ENCODE results near the gene MTHFD1L.

MTHFD1L gene

DNA sequence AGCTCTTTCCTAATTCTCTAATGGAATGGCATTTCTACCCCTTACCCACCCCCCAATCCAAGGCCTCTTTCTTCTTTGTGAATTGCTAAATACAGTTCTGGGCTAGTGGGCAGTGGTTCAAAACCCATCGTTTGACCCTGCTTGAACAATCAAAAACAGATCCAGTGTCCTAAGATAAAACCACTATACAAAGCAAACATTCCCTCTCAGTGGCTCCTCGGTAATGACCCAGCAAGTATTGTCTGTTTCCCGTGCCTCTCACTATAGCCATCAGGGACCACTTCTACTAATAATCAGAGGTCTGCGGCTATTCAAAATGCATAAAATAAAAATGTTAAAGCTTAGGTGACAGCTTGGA, 230.7 kb downstream of the MTHFD1L start:
- Histone ChIP-seq H3K27me3 (ENCODE audit: control insufficient read depth, insufficient read depth, low read length) (no peaks in the 10 kb centered on the region), H3K4me1 (ENCODE audit: control insufficient read depth, insufficient read depth, low read length) (peaks cover 12% of the 10 kb centered on the region), H3K4me3 (ENCODE audit: low read length) (no peak overlapping the region), H3K4me2 (ENCODE audit: low read length) (no peak overlapping the region), H3K9ac (ENCODE audit: low read depth, low read length) (no peak overlapping the region), H3K36me3 (ENCODE audit: insufficient read depth, low read length) (peaks cover 7% of the 10 kb centered on the region), H3K9me3 (replicated peaks; ENCODE audit: low read length) (no peaks in the 10 kb centered on the region)

DNA sequence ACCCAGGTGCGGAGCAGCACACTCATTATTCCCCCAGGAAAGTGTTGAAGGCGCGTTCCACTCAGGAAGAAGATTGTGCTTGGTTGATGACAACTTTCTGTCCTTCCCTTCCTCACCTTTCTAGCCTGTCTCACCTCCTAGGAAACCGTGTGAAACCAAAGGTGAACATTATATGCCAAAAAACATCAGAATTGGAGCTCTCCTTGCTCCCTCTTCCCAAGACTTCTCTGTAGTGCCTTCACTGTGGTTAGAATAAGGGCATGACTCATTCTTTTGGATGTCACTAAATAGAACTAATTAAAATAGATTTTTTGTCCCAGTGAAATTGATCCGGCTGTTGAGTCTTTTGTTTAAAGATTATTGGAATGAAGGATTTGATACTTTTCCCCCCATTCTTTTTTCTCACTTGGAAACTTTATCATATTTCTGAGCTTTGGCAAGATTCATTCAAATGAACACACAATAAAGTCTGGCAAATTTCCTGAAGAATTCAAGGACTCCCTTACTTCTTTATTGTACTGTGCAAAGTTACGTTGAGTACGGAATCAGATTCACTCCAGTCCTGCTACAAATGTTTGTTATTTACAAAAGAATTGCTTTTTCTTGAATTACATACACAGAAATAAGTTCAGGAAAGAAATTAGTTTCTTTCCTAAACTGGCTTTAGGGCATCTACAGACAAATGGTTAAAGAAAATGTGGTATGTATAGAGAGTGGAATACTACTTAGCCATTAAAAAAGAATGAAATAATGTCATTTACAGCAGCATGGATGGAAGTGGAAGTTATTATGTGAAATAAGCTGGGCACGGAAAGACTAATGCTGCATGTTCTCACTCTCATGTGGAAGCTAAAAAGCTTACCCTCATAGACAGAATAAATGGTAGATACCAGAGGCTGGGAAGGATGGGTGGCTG, 231.4 kb downstream of the MTHFD1L start:
- Histone ChIP-seq H3K4me3 (ENCODE audit: low read length) (no peak overlapping the region), H3K4me1 (ENCODE audit: control insufficient read depth, insufficient read depth, low read length) (peaks cover 12% of the 10 kb centered on the region), H3K9ac (ENCODE audit: low read depth, low read length) (no peak overlapping the region), H3K9me3 (replicated peaks; ENCODE audit: low read length) (no peaks in the 10 kb centered on the region), H3K36me3 (ENCODE audit: insufficient read depth, low read length) (peaks cover 14% of the 10 kb centered on the region), H3K4me2 (ENCODE audit: low read length) (no peak overlapping the region), H3K27me3 (ENCODE audit: control insufficient read depth, insufficient read depth, low read length) (no peaks in the 10 kb centered on the region)

GRCh38 chr6:151098166-151098565, 232.7 kb downstream of the MTHFD1L start:
- Histone ChIP-seq H3K4me1 (ENCODE audit: control insufficient read depth, insufficient read depth, low read length) (peaks cover 2% of the 10 kb centered on the region), H3K4me3 (ENCODE audit: low read length) (no peak overlapping the region), H3K9ac (ENCODE audit: low read depth, low read length) (no peak overlapping the region), H3K27me3 (ENCODE audit: control insufficient read depth, insufficient read depth, low read length) (no peaks in the 10 kb centered on the region), H3K4me2 (ENCODE audit: low read length) (no peak overlapping the region), H3K36me3 (ENCODE audit: insufficient read depth, low read length) (peaks cover 10% of the 10 kb centered on the region), H3K9me3 (replicated peaks; ENCODE audit: low read length) (no peaks in the 10 kb centered on the region)

- Histone ChIP-seq H3K27me3 (ENCODE audit: control insufficient read depth, insufficient read depth, low read length) (no peaks in the 10 kb centered on the region), H3K4me3 (ENCODE audit: low read length) (no peak overlapping the region), H3K4me1 (ENCODE audit: control insufficient read depth, insufficient read depth, low read length) (peaks cover 2% of the 10 kb centered on the region), H3K9me3 (replicated peaks; ENCODE audit: low read length) (no peaks in the 10 kb centered on the region), H3K4me2 (ENCODE audit: low read length) (no peak overlapping the region), H3K36me3 (ENCODE audit: insufficient read depth, low read length) (peaks cover 16% of the 10 kb centered on the region), H3K9ac (ENCODE audit: low read depth, low read length) (no peak overlapping the region)
These were observed 234.8 kb downstream of the MTHFD1L start for GRCh38 chr6:151100326-151100725.

DNA sequence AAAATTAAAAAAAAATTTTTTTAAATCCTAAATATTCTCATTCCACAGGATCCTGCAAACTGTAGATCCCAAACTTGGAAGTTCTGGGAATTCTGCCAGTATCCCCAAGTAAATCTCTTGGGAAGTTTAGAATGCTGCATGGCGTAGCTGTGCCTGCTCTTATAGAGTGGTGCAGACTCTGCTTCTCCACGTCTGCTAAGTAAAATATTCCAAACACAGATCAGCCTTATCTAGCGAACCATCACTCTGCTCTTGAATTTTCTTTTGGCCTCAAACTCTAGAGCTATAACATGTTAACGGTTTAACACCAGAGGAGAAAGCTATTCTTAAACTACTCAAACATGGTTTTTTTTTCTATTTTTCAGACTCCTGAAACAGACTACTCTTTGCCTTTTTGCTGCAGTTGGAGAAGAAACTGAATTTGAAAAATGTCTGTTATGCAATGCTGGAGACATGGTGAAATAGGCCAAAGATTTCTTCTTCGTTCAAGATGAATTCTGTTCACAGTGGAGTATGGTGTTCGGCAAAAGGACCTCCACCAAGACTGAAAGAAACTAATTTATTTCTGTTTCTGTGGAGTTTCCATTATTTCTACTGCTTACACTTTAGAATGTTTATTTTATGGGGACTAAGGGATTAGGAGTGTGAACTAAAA, 235.8 kb downstream of the MTHFD1L start:
- Histone ChIP-seq H3K4me3 (ENCODE audit: low read length) (no peak overlapping the region), H3K9me3 (replicated peaks; ENCODE audit: low read length) (no peaks in the 10 kb centered on the region), H3K9ac (ENCODE audit: low read depth, low read length) (no peak overlapping the region)

DNA sequence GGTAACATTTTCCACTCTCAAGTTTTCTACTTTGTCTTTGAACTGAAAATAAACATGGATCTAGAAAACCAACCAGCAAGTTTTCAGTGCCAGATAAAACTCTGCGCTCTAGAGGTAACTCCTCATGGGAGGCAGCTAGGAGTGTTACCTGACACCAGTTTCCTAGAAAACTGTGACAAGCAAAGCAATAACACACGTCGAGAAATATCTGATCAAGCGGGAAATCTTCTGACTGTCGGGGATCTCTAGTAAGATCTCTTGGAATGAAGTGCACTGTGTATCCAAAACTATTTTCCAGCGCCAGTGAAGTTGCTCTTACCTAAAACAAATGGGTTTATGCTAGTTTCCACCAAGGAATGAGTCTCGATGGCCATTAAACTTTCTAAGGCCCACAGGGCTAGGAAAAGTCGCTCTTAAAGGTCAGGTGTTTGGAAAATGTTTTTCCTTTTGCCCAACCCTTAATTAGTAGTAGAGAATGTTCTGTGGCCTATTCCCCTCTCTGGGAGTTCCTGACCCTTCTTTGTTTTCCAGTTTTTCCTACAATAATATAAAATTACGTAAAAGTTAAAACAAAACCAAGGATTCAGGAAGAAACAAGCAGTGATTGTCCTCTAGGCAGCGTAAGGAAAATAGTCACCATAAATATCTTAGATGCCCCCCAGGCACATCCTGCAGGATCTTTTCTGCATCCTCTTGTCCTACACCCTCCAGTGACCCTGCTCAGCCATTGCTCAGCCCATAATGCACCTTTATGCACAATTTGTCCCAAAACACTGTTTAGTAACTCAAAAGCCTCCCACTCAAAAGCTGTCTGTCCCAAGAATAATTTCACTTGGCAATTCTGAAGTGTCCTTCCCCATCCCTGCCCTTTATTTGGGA, 236.6 kb downstream of the MTHFD1L start:
- Histone ChIP-seq H3K9me3 (replicated peaks; ENCODE audit: low read length) (no peaks in the 10 kb centered on the region), H3K4me2 (ENCODE audit: low read length) (no peak overlapping the region), H3K36me3 (ENCODE audit: insufficient read depth, low read length) (peaks cover 16% of the 10 kb centered on the region), H3K9ac (ENCODE audit: low read depth, low read length) (no peak overlapping the region), H3K4me1 (ENCODE audit: control insufficient read depth, insufficient read depth, low read length) (no peaks in the 10 kb centered on the region), H3K27me3 (ENCODE audit: control insufficient read depth, insufficient read depth, low read length) (no peaks in the 10 kb centered on the region), H3K4me3 (ENCODE audit: low read length) (no peak overlapping the region)

More for the DNA sequence above, 235.8 kb downstream of the MTHFD1L start:
- H3K4me2 ChIP-seq (ENCODE audit: low read length): no peak overlapping the region
- peaks cover 16% of the 10 kb centered on the region for H3K36me3 ChIP-seq (ENCODE audit: insufficient read depth, low read length)
- no peaks in the 10 kb centered on the region for H3K27me3 ChIP-seq (ENCODE audit: control insufficient read depth, insufficient read depth, low read length)
- H3K4me1 ChIP-seq (ENCODE audit: control insufficient read depth, insufficient read depth, low read length): peaks cover 2% of the 10 kb centered on the region

DNA sequence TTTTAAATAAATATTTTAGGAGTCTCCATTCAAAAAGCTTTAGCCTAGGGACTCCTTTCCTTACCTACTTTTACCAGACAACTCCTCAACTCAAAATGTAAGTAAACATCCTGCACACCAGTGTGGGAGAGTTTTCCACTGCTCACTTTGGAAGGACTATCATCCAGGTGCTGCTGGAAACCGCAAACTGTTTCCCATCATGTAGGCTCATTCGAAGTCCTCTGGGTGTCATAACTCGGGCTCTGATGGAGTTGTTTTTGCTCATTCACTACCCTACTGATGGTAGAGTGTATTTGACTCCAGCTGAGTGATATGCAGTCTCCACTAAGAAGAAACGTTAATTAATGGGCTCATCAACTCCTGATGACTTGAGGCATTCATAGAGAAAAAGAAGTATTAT, 237.8 kb downstream of the MTHFD1L start:
- Histone ChIP-seq H3K4me2 (ENCODE audit: low read length) (no peak overlapping the region), H3K4me3 (ENCODE audit: low read length) (no peak overlapping the region), H3K9me3 (replicated peaks; ENCODE audit: low read length) (no peaks in the 10 kb centered on the region)

GRCh38 chr6:151107897-151108427, 242.5 kb downstream of the MTHFD1L start:
- no peaks in the 10 kb centered on the region for H3K27me3 ChIP-seq (ENCODE audit: control insufficient read depth, insufficient read depth, low read length)
- H3K9ac ChIP-seq (ENCODE audit: low read depth, low read length): no peak overlapping the region
- H3K36me3 ChIP-seq (ENCODE audit: insufficient read depth, low read length): peaks cover 6% of the 10 kb centered on the region
- no peaks in the 10 kb centered on the region for H3K9me3 ChIP-seq (replicated peaks; ENCODE audit: low read length)
- no peak overlapping the region for H3K4me2 ChIP-seq (ENCODE audit: low read length)
- H3K4me1 ChIP-seq (ENCODE audit: control insufficient read depth, insufficient read depth, low read length): no peaks in the 10 kb centered on the region
- no peak overlapping the region for H3K4me3 ChIP-seq (ENCODE audit: low read length)

More for the DNA sequence above, 237.8 kb downstream of the MTHFD1L start:
- no peak overlapping the region for H3K9ac ChIP-seq (ENCODE audit: low read depth, low read length)
- peaks cover 16% of the 10 kb centered on the region for H3K36me3 ChIP-seq (ENCODE audit: insufficient read depth, low read length)
- no peaks in the 10 kb centered on the region for H3K4me1 ChIP-seq (ENCODE audit: control insufficient read depth, insufficient read depth, low read length)
- H3K27me3 ChIP-seq (ENCODE audit: control insufficient read depth, insufficient read depth, low read length): no peaks in the 10 kb centered on the region

GRCh38 chr6:151108548-151108947, 243.0 kb downstream of the MTHFD1L start:
- no peaks in the 10 kb centered on the region for H3K27me3 ChIP-seq (ENCODE audit: control insufficient read depth, insufficient read depth, low read length)
- H3K36me3 ChIP-seq (ENCODE audit: insufficient read depth, low read length): peaks cover 2% of the 10 kb centered on the region
- H3K4me3 ChIP-seq (ENCODE audit: low read length): no peak overlapping the region
- no peaks in the 10 kb centered on the region for H3K4me1 ChIP-seq (ENCODE audit: control insufficient read depth, insufficient read depth, low read length)
- no peak overlapping the region for H3K4me2 ChIP-seq (ENCODE audit: low read length)
- no peaks in the 10 kb centered on the region for H3K9me3 ChIP-seq (replicated peaks; ENCODE audit: low read length)
- H3K9ac ChIP-seq (ENCODE audit: low read depth, low read length): no peak overlapping the region

GRCh38 chr6:151109361-151109760, 243.9 kb downstream of the MTHFD1L start:
- Histone ChIP-seq H3K4me3 (ENCODE audit: low read length) (no peak overlapping the region), H3K27me3 (ENCODE audit: control insufficient read depth, insufficient read depth, low read length) (no peaks in the 10 kb centered on the region), H3K9ac (ENCODE audit: low read depth, low read length) (no peak overlapping the region), H3K4me2 (ENCODE audit: low read length) (no peak overlapping the region), H3K36me3 (ENCODE audit: insufficient read depth, low read length) (no peaks in the 10 kb centered on the region), H3K4me1 (ENCODE audit: control insufficient read depth, insufficient read depth, low read length) (no peaks in the 10 kb centered on the region), H3K9me3 (replicated peaks; ENCODE audit: low read length) (no peaks in the 10 kb centered on the region)

Data from skeletal muscle satellite cell (primary cell).